Sigmoid colon (tissue), 7 donors: ENCODE measurements around the gene SLC7A14. TPM values are rescaled to one million over a fixed set of nuclear protein-coding genes. Genes with fewer than 3 reads are reported as not detected.

Experiments used
- DNase-seq: peaks from one replicate; pipeline ENCODE4 v3.0.0-alpha.2; 2019
- H3K27ac ChIP-seq, 4 donors: fragments of 200-600 bp; sonication (generic); one replicate each; pipeline ENCODE4 v1.5.1; 2016 to 2019; ENCODE audit warnings: mild to moderate bottlenecking in 1 of 4
- H3K27me3 ChIP-seq, 3 donors: fragments of 200-600 bp; sonication (generic); one replicate each; pipeline ENCODE4 v1.5.1; 2019; ENCODE audit warnings: mild to moderate bottlenecking in 1 of 3
- H3K36me3 ChIP-seq, 4 donors: fragments of 200-600 bp; sonication (generic); one replicate each; pipeline ENCODE4 v1.5.1; 2016 to 2019
- H3K4me1 ChIP-seq, 4 donors: fragments of 200-600 bp; sonication (generic); one replicate each; pipeline ENCODE4 v1.5.1; 2017 to 2019
- H3K4me3 ChIP-seq, 4 donors: fragments of 200-600 bp; sonication (generic); one replicate each; pipeline ENCODE4 v1.5.1; 2017 to 2019; ENCODE audit warnings: mild to moderate bottlenecking in 2 of 4, moderate library complexity in 1 of 4
- H3K9me3 ChIP-seq, 4 donors: fragments of 200-600 bp in 3 of 4; sonication (generic) in 3 of 4; one replicate each; pipeline versions ENCODE4 v1.5.1 to v1.6.1; 2013 to 2019
- CTCF ChIP-seq, 4 experiments: fragments of 450-650 bp in 3 of 4; fragments of 200-600 bp in 1 of 4; IDR thresholded peaks; one replicate each; pipeline ENCODE4 v1.5.1; 2016 to 2019; ENCODE audit warnings: antibody characterized with exemption in 4 of 4, mild to moderate bottlenecking in 3 of 4, moderate library complexity in 2 of 4
- EP300 ChIP-seq, 4 donors: sonication (generic); formaldehyde crosslinking; IDR thresholded peaks; one replicate each; pipeline ENCODE4 v1.6.1; 2017; ENCODE audit warnings: antibody characterized with exemption in 4 of 4
- POLR2A ChIP-seq, 2 donors: fragments of 450-650 bp; IDR thresholded peaks; one replicate each; pipeline ENCODE4 v1.6.1; 2016; ENCODE audit warnings: antibody characterized with exemption in 2 of 2, mild to moderate bottlenecking in 2 of 2, moderate library complexity in 2 of 2
- POLR2AphosphoS5 ChIP-seq, 4 donors: sonication (generic); formaldehyde crosslinking; IDR thresholded peaks; one replicate each; pipeline ENCODE4 v1.6.1; 2017; ENCODE audit warnings: antibody characterized with exemption in 4 of 4
- WGBS, 2 donors: extraction: QIAGEN DNeasy Blood & Tissue Kit; methylation state at CpG; one replicate each; pipeline ENCODE4 v1.1.7; 2013; 5-methylcytosine and 5-hydroxymethylcytosine counted together
- intact Hi-C: fragments of 100-400 bp; cut with DNase I; formaldehyde crosslinking; loops from one replicate; pipeline ENCODE4 v1.15.1; 2023
- polyA plus RNA-seq, 3 donors: library from polyadenylated mRNA; stranded (reverse); fragments of 200-250 nt; gene quantifications; one replicate each; pipeline ENCODE4 v1.2.3, GENCODE V29; 2013
- total RNA-seq, 4 donors: library from RNA; depleted of rRNA; stranded (reverse); fragments of >200 nt; gene quantifications; one replicate each; pipeline ENCODE4 v1.1.0, GENCODE V29; 2016
- donor health status: healthy with polysubstance abuse.
- donor health status: Bipolar disorder and iron deficiency.
- donor health status: healthy.

Gene SLC7A14
- total and polyA plus RNA-seq, 7 donors = 0.79 to 3.9 (median 2.8) TPM; not detected in 2

GRCh38 chr3:170425491-170426239 lies 160.2 kb downstream of the SLC7A14 start:
- 75 to 78% methylated on average over 11 of the region's 11 CpGs for WGBS, 2 donors
- DNase-seq = no peak
- Histone ChIP-seq H3K27me3 (no peaks in the 10 kb centered on the region), H3K9me3 (no peaks in the 10 kb centered on the region), H3K4me1 (no peaks in the 10 kb centered on the region), H3K4me3 (no peak overlapping the region), H3K36me3 (no peaks in the 10 kb centered on the region), H3K27ac (no peak overlapping the region)
- no peak for TF ChIP-seq EP300 (IDR thresholded peaks at IDR 0.05)
- no peak for TF ChIP-seq POLR2AphosphoS5 (IDR thresholded peaks at IDR 0.05)
- TF ChIP-seq POLR2A (IDR thresholded peaks at IDR 0.05) = no peak
- no peak for TF ChIP-seq CTCF (IDR thresholded peaks at IDR 0.05)
- intact Hi-C loops = no loop called here

- intact Hi-C loops = no loop called here
- no peak for DNase-seq
- Histone ChIP-seq H3K27ac (no peak overlapping the region), H3K9me3 (no peaks in the 10 kb centered on the region), H3K36me3 (no peaks in the 10 kb centered on the region), H3K4me1 (peaks cover 0 to 2% (median under 1%) of the 10 kb centered on the region in 4 donors), H3K27me3 (peaks cover 0 to 4% (median 2%) of the 10 kb centered on the region in 3 donors), H3K4me3 (no peak overlapping the region)
- WGBS, 2 donors = 82% methylated on average over 8 of the region's 8 CpGs
- TF ChIP-seq CTCF (IDR thresholded peaks at IDR 0.05) = no peak
- TF ChIP-seq POLR2AphosphoS5 (IDR thresholded peaks at IDR 0.05) = no peak
These were observed 161.0 kb downstream of the SLC7A14 start for GRCh38 chr3:170424879-170425278.

GRCh38 chr3:170423001-170423615 lies 162.8 kb downstream of the SLC7A14 start:
- intact Hi-C loops = no loop called here
- 66 to 89% methylated on average over 8 of the region's 8 CpGs for WGBS, 2 donors

GRCh38 chr3:170421758-170422157 lies 164.1 kb downstream of the SLC7A14 start:
- Histone ChIP-seq H3K27me3 (peaks cover 13 to 33% (median 30%) of the 10 kb centered on the region in 3 donors), H3K36me3 (no peaks in the 10 kb centered on the region), H3K9me3 (no peaks in the 10 kb centered on the region), H3K4me3 (peak overlapping the region in 1 of 4 donors; percentile 52), H3K4me1 (peaks cover 0 to 22% (median 18%) of the 10 kb centered on the region in 4 donors), H3K27ac (peak overlapping the region in 3 of 4 donors; percentile 10 to 45 (median 42))
- WGBS, 2 donors = 90% methylated on average over 2 of the region's 2 CpGs
- intact Hi-C loops = no loop called here
- no peak for DNase-seq
- TF ChIP-seq POLR2AphosphoS5 (IDR thresholded peaks at IDR 0.05) (no peak), POLR2A (IDR thresholded peaks at IDR 0.05) (no peak), CTCF (IDR thresholded peaks at IDR 0.05) (no peak), EP300 (IDR thresholded peaks at IDR 0.05) (no peak)

More at GRCh38 chr3:170423001-170423615, 162.8 kb downstream of the SLC7A14 start:
- H3K9me3 ChIP-seq = no peaks in the 10 kb centered on the region
- H3K4me1 ChIP-seq = peaks cover 0 to 20% (median 17%) of the 10 kb centered on the region in 4 donors
- no peak for DNase-seq
- peaks cover 13 to 20% (median 20%) of the 10 kb centered on the region in 3 donors for H3K27me3 ChIP-seq
- no peak overlapping the region for H3K27ac ChIP-seq
- no peaks in the 10 kb centered on the region for H3K36me3 ChIP-seq
- H3K4me3 ChIP-seq = no peak overlapping the region
- TF ChIP-seq POLR2A (IDR thresholded peaks at IDR 0.05) = no peak
- TF ChIP-seq EP300 (IDR thresholded peaks at IDR 0.05) = no peak
- TF ChIP-seq CTCF (IDR thresholded peaks at IDR 0.05) = no peak
- no peak for TF ChIP-seq POLR2AphosphoS5 (IDR thresholded peaks at IDR 0.05)
